Endothelial cell of hepatic sinusoid (primary cell): ENCODE data around the gene TBX10.

Experiments
- in situ Hi-C: cut with HindIII; loops from 2 replicates; pipeline ENCODE4 v1.10.0; 2017; ENCODE audit warnings: low sequenced_read_pairs

Gene TBX10

GRCh38 chr11:67664696-67665540 lies 25.4 kb upstream of the TBX10 start:
- in situ Hi-C loops = loop anchor here (5.0 kb wide), 1 partner anchor 63 kb away; no protein-coding TSS in a partner anchor

- in situ Hi-C loops = loop anchor here (5.0 kb wide), 1 partner anchor 62 kb away; no protein-coding TSS in a partner anchor
Measured at GRCh38 chr11:67664213-67664585, 24.6 kb upstream of the TBX10 start.

DNA sequence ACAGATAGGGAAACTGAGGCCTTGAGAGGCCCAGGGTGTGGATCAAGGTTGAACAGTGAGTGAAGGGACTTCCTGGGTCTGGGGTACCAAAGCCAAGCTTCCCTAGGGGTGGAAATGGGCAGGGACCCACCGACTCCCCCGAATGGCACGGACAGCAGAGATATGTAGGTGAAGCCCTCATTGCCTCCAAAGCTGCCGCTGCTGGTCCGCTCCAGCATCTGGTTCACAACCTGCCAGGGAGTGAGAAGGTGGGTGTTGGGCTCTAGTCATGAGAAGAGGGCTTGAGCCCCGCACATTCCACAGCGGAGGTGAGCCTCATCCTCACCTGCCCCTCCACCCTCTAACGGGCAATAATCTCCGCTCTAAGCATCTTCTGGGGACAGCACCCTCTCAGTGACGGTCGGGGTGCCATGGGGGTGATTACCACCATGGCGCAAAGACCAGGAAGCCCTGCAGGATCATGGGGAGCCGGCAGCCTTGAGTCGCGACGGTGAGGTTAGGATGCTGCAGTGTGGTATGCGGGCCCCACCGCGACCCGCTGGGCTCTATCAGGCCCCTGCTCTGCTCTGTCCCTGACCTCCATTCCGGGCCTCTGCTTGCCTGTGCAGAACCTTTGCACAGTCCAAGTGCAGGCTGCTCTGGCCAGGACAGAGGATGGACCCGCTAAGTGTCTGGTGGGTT lies 24.1 kb upstream of the TBX10 start:
- in situ Hi-C loops = loop anchor here (5.0 kb wide), 1 partner anchor 61 kb away; no protein-coding TSS in a partner anchor

DNA sequence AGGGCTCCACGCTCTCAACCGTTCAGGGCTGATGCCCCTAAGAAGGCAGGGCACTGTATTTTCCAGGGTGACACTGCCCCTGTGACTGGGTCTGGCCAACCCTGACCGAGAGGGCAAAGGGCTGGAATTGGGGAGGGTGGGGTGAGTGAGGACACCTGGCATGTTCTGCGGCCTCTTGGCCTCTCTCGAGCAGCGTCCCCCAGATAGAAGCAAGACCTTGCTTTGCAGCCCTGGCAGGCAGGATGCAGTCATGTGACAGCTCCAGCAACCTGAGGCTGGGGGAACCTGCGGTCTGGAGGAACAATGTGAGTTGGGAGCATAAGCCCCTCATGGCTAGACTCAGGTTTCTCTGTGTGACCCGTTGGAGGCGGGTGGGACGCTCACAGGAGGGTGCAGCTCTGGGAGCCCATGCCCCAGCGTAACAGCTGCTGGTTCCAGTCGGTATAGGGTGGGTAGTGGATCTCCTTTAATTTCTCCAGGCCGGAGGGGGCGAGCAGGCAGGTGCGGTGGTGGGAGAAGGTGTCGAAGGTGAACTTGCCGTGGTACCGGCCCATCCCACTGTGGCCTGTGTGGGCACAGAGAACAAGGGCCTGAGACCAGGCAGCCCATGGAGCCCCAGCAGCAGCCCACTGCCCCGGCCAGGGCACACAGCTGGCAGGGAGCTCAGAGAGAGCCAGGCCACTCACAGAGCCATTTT lies 23.4 kb upstream of the TBX10 start:
- in situ Hi-C loops = loop anchor here (5.0 kb wide), 1 partner anchor 61 kb away; no protein-coding TSS in a partner anchor

DNA sequence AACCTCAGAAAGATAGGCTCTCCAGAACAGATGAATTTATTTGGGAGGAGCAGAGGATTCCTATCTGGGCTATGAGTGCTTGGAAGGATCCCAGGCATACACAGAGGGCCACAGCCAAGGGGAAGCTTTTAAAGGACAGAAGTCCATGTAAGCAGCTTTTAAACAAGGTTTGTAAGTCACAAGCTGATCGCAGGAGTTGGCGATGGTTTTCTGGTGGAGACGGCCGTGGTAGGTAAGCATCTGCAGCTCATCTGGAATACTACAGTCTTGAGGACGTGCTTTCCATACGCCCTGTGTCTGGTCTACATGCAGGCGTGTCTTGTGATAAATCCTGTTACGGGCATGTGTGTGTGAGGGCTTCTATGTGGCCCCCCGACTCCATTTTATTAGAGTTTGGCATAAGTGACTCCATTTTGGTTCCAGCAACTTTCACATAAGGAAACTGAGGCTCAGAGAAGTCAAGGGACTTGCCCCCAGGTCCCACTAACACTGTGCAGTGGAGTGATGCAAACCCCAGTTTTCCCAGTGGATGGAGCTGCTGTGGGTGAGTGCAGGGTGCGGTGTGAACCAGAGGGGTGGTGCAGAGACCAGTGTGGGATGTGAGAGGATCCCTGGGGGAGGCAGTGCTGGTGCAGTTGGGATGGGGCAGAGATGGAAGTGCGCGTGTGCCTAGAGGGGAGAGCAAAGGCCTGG lies 22.7 kb upstream of the TBX10 start:
- in situ Hi-C loops = loop anchor here (5.0 kb wide), 1 partner anchor 60 kb away; no protein-coding TSS in a partner anchor

GRCh38 chr11:67660752-67661151 lies 21.2 kb upstream of the TBX10 start:
- in situ Hi-C loops = loop anchor here (5.0 kb wide), 1 partner anchor 58 kb away; no protein-coding TSS in a partner anchor

DNA sequence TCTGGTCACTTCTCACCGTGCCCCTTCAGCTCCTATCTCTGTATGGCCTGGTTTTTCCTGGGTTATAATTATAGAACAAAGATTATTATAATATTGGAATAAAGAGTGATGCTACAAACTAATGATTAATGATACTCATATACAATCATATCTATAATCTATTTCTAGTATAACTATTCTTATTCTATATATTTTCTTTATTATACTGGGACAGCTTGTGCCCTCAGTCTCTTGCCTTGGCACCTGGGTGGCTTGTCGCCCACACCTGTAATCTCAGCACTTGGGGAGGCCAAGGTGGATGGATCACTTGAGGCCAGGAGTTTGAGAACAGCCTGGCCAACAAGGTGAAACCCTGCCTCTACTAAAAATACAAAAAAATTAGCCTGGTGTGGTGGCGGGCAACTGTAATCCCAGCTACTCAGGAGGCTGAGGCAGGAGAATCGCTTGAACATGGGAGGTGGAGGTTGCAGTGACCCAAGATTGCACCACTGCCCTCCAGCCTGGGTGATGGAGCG lies 20.1 kb upstream of the TBX10 start:
- in situ Hi-C loops = loop anchor here (5.0 kb wide), 1 partner anchor 57 kb away; no protein-coding TSS in a partner anchor

- in situ Hi-C loops = no loop called here
Measured at GRCh38 chr11:67657300-67657699, 17.7 kb upstream of the TBX10 start.

- in situ Hi-C loops = no loop called here
Measured at GRCh38 chr11:67656278-67656922, 16.8 kb upstream of the TBX10 start.

GRCh38 chr11:67654225-67654624 lies 14.7 kb upstream of the TBX10 start:
- in situ Hi-C loops = no loop called here

DNA sequence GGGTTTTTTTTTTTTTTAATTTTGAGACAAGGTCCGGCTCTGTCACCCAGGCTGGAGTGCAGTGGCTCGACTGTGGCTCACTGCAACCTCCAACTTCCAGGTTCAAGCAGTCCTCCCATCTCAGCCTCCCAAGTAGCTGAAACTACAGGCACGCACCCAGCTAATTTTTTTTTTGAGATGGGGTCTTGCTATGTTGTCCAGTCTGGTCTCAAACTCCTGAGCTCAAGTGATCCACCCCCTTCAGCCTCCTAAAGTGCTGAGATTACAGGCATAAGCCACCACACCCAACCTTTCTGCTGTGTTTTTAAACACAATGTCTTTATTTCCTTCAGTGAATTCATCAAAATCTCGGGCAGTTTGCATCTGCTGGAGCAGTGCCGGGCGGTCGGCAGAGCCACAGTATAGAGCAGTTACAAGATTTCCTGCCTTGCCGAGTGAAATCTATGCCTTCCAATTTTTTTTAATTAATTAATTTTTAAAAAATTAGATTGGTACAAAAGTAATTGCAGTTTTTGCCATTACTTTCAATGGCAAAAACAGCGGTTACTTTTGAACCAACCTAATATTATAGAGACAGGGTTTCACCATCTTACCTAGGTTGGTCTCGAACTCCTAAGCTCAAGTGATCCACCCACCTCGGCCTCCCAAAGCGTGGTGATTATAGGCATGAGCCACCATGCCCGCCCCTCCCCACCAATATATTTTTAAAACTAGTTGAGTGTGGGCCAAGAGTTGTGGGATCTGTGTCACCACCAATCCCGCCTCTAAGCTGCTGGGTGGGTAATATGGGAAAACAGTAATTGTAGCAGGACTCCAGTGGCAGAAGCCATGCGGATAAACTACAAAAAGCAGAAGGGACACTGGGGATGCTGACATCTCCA lies 13.6 kb upstream of the TBX10 start:
- in situ Hi-C loops = no loop called here

DNA sequence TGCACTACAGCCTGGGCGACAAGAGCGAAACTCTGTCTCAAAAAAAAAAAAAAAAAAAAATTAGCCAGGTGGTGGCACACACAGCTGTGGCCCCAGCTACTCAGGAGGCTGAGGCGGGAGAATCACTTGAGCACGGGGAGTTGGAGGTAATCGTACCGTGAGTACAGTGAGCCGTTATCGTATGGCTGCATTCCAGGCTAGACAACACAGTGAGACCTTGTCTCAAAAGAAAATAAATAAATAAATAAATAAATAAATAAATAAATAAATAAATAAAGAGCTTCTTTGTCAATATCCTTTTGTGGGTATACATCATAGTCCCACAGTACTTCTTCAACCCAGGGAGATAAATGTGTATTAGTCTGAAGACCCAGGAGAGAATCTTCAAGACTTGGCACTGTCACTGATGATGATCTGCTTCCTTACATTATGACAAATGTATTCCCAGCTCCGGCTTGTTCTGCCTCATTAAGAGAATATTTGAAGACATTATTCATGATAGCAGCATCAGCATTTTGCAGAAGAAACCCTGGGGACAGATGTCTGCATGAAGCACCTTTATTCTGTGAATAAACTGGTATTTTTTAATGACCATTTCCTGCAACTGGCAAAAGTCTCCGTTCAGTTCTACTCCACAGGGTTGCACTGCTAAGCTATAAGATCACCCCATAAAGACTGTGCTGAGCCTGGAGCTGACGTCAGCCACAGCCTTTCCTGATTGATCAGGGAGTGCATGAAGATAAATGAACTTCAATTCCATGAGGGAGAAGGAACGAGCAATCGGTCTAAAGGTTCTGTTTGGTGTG lies 12.6 kb upstream of the TBX10 start:
- in situ Hi-C loops = no loop called here

DNA sequence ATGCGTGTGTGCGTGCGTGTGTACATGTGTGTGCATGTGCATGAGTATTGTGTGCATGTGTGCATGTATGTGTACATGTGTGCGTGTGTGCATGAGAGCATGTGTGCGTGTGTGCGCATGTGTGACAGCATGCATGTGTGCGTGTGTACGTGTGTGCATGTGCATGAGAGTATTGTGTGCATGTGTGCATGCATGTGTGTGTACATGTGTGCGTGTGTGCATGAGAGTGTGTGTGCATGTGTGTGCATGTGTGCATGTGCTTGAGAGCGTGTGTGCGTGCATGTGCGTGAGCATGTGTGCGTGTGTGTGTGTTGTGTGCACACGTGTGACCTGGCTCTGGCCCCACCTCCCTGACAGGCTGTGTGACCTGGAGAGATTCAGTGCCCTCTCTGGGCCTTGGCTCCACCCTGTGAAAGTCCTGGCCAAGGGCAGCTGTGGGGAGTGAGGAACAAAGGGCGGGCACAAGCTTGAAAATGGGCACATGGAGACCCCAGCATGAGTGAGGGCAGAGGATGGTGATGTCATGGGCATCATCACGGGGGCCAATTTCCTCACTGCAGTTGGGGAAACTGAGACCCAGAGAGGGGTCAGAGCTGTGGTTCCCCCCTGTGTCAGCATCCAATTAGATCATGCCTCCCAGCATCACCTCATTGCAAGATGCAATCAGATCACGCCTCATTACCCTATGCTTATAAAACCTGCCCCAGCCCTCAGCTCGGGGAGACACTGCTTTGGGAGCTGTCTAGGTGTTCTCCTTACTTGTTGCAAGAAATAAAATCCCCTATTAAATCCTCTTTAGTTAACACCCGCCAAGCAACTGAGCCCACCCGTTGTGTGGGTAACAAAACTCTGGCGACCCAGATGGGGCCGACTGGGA lies 10.3 kb upstream of the TBX10 start:
- in situ Hi-C loops = no loop called here

GRCh38 chr11:67648796-67649613 lies 9.4 kb upstream of the TBX10 start:
- in situ Hi-C loops = no loop called here

DNA sequence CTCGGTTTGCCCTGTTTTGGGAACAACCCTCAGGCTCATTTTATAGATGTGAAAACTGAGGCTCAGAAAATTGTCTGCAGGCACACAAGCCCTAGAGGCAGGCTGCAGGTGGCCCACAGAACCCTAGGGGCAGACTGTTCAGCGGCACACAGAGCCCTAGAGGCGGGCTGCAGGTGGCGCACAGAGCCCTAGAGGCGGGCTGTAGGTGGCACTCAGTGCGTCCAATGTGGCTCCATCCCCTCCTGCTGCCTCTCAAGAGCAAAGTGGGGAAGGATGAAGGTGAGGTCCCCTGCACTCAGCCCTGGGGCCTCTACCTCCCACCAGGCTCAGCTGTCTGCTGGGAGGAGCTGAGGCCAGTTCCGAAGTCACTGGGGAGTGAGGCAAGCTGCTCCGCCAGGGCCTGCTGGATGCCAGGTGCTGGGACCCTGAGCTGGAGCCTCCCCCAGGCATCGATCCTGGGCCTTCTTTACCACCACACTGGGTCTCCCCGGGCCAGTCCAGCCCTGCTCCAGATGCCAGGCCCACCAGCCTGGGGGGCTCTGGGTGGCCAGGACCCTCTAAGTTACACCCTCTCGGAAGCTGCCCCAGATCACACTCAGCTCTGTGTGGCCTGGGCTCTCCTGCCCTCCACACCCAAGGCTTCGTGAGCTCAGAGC lies 8.7 kb upstream of the TBX10 start:
- in situ Hi-C loops = no loop called here

- in situ Hi-C loops = no loop called here
Measured at GRCh38 chr11:67647471-67647870, 7.9 kb upstream of the TBX10 start.
